ENCODE results near the gene DISC1.
"Not testable (repeated sequence)": the region's sequence is repeated elsewhere in the genome, so short reads cannot be mapped to it uniquely, and the experiment has no call there.

DNA sequence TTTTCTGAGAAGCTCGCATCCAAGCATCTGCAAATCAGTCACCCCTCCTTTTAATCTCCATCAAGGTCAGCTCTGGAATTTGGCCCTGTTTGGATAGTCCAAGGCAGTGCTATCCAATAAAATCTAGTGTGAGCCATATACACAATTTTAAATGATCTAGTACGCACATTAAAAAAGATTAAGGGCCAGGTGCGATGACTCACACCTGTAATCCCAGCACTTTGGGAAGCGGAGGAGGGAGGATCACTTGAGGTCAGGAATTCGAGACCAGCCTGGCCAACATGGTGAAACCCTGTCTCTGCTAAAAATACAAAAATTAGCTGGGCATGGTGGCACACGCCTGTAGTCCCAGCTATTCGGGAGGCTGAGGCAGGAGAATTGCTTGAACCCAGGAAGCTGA, 139.2 kb downstream of the DISC1 start:
- TF ChIP-seq, protein P1, sequence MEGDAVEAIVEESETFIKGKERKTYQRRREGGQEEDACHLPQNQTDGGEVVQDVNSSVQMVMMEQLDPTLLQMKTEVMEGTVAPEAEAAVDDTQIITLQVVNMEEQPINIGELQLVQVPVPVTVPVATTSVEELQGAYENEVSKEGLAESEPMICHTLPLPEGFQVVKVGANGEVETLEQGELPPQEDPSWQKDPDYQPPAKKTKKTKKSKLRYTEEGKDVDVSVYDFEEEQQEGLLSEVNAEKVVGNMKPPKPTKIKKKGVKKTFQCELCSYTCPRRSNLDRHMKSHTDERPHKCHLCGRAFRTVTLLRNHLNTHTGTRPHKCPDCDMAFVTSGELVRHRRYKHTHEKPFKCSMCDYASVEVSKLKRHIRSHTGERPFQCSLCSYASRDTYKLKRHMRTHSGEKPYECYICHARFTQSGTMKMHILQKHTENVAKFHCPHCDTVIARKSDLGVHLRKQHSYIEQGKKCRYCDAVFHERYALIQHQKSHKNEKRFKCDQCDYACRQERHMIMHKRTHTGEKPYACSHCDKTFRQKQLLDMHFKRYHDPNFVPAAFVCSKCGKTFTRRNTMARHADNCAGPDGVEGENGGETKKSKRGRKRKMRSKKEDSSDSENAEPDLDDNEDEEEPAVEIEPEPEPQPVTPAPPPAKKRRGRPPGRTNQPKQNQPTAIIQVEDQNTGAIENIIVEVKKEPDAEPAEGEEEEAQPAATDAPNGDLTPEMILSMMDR (IDR thresholded peaks at IDR 0.05; ENCODE audit: low read length) = not testable (repeated sequence)
- TF ChIP-seq EZH2 (IDR thresholded peaks at IDR 0.05; ENCODE audit: borderline replicate concordance, low read length) = not testable (repeated sequence)

All from OCI-LY1 (cell line).